Upper lobe of left lung (tissue), 4 donors: ENCODE measurements around the gene IRAK1.

Experiments used
- CTCF ChIP-seq, 6 experiments: fragments of 450-650 bp in 4 of 6; fragments of 200-600 bp in 2 of 6; sonication (generic) in 2 of 6; IDR thresholded peaks; one replicate each; pipeline ENCODE4 v1.5.1; 2016 to 2019; ENCODE audit warnings: antibody characterized with exemption in 6 of 6
- POLR2A ChIP-seq, 4 donors: fragments of 450-650 bp; IDR thresholded peaks; one replicate each; pipeline ENCODE4 v1.5.1; 2016 to 2017; ENCODE audit warnings: antibody characterized with exemption in 4 of 4, mild to moderate bottlenecking in 2 of 4
- POLR2AphosphoS5 ChIP-seq, 2 donors: sonication (generic); formaldehyde crosslinking; IDR thresholded peaks; one replicate each; pipeline ENCODE4 v1.5.1; 2017; ENCODE audit warnings: antibody characterized with exemption in 2 of 2

- TF ChIP-seq CTCF (IDR thresholded peaks at IDR 0.05) (no peak), POLR2AphosphoS5 (IDR thresholded peaks at IDR 0.05) (no peak), POLR2A (IDR thresholded peaks at IDR 0.05) (no peak)
Observed at GRCh38 chrX:154061801-154062200, 42.1 kb upstream of the IRAK1 start.
